ENCODE results near the gene EDN3.

Gene EDN3

DNA sequence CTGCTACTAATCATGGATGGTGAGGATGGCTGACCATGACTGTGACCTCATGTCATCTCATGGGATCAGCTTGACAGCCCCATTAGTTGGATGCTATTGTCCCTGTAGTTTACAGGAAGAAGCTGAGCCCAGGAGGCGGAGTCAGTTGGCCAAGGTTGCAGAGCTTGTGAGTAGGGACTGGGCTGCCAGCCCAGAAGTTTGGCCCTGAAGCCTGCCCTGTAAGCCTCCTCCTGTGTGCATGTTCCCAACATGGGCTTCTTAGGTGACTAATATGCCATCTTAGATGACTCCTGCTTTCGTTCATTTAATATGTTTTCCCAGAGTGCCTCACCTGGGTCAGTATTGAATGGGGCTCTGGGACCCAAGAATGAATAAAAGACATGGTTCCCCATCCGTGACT, 6.9 kb downstream of the EDN3 start:
- no peak for DNase-seq (ENCODE audit: extremely low read depth in 1 of 2, low read depth in 1 of 2)

- DNase-seq (ENCODE audit: extremely low read depth in 1 of 2, low read depth in 1 of 2) = no peak
Measured at GRCh38 chr20:59308493-59309201, 8.2 kb downstream of the EDN3 start.

DNA sequence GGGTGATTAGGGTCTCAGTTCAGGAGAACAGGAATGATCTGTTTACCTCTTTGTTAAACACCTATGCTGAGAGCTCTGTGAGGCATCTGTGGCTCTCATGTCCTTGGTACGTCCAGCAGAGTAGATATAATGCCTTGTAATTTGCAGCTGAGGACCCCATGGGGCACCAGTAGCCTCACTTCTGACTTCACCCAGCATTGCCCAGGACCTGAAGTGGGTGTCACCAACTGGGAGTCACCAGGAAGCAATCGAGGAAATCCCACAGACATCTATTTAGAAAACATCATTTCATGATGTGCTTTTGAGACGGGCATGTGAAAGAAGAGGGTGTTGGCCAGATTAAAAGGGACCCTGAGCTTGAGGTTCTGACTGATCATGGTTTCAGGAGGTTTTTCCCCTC, 8.8 kb downstream of the EDN3 start:
- DNase-seq (ENCODE audit: extremely low read depth in 1 of 2, low read depth in 1 of 2) = no peak

DNA sequence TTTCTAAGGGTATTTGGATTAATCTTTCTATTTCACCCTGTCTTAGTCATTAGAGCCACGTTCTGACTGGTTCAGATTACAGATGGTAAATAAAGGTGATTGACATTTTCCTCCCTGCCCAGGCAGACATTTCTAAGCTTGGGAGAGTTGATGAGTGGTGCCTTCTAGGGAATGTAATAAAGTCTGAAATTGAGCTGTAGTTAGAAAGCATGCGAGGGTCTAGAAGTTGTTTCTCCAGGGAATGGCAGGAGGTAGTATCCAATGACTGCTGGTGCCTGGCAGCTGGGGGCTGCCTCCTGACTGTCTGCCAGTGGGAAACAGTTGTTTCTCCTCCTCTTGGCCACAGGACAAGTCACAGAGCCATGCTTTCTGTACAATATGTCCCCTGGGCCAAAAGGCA, 14.6 kb downstream of the EDN3 start:
- DNase-seq (ENCODE audit: extremely low read depth in 1 of 2, low read depth in 1 of 2) = no peak

DNA sequence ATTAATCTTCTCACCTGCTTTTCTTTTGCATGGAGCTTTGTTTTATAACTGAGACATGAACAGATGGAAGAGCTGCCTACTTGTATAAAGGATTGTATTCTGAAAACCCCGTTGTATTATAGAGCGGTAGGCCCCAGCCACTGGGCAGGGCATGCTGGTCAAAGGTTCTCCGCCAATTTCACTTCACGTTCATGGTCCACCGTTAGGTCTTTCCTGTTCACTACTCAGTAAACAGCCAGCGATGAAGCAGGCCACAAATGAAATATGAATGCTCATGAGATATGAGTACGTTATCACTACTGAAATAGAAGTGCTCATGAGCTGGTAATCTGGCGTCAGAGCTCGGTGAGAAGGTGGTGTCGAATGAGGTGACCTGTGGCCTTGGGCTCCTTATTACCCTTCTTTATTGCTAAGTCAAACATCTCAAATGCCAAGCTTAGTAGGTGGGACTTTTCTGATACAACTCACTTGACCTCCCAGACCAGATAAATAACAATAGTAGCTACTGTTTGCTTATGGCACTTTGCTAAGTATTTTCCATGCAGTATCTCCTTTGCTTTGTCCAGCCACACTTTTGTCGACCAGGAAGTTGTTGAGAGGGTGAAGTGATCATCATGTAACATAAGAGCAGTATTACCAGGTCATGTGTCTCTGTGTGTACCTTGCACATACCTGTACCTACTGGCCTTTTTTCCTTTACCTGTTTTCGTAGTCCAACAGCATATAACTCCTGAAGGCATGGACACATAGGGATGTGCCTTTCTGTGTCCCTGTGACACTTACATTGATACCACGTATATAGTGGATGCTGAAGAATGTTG, 16.7 kb downstream of the EDN3 start:
- no peak for DNase-seq (ENCODE audit: extremely low read depth in 1 of 2, low read depth in 1 of 2)

DNA sequence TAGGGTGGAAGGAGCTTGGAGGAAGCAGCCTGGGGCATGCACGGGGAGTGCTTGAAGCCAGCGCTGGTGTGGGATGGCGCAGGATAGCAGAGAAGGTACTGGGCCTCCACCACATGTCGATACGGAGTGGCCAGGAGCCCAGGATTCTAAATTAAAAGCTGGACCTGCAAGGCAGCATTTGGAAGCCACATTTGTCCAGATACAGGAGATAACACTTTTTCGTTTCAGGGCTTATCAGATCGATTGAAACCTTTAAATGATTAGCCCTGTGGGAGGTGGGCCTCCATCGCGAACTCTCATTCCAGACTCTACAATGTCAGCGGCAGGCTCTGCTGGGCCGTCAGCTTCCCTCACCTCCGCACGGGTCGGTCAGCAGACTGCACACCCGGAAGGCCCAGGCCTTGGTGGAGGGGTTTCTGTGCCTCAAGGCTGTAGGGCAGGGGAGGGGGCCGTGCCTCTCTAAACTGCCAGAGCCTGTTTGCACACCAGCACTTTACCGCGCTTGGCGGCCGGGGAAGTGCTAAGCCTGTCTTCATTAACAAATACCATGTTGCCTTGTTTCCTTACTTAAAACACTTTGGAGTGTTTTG, 17.9 kb downstream of the EDN3 start:
- no peak for DNase-seq (ENCODE audit: extremely low read depth in 1 of 2, low read depth in 1 of 2)

DNA sequence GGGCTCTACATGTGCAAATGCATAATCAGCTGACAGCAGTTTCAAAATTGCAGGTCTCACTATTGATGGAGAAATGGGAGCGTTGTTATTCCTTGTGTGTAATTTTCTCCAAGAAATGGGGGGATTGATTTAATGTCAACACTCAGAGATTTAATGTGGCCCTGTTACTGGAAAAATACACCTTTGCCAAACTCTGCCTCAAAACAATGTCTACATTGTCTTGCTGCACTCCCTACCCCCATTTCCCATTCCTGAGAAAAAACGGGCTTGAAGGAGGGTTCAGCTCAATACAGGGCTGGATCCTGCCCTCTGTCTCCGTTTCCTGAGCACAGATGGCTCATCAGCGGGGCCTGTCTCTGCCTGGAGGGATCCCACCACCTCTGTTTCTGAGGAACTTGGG, 18.4 kb downstream of the EDN3 start:
- DNase-seq (ENCODE audit: extremely low read depth in 1 of 2, low read depth in 1 of 2) = no peak

- no peak for DNase-seq (ENCODE audit: extremely low read depth in 1 of 2, low read depth in 1 of 2)
Measured at GRCh38 chr20:59320426-59320825, 20.0 kb downstream of the EDN3 start.

DNA sequence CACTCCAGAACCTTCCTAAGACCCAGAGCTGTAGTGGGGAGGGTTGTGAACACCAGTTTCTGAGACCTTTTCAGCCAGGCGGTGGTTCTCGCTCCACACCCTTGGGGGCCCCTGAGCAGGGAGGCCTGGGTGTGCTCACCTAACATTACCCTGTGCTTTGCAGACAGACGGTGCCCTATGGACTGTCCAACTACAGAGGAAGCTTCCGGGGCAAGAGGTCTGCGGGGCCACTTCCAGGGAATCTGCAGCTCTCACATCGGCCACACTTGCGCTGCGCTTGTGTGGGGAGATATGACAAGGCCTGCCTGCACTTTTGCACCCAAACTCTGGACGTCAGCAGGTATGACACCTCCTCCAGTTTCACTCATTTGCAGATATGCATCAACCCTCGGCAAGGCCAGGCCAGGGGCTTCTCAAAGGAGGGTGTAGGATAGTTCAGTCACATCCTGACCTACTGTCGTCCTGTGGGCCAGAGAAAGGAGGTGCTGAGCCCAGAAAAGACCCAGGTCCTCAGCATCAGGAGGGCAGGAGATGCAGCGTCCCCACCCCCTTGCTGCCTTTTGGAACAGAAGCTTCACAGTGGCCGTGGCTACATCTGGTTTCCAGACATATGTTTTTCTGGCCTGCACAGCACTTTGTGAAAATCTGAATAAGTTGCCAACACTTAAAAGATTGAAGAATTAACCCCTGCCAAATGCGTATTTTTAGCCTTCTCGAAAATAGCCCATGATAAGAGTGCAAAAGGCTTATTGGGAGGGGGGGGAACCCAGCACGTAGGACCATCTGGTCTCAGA, 20.6 kb downstream of the EDN3 start:
- no peak for DNase-seq (ENCODE audit: extremely low read depth in 1 of 2, low read depth in 1 of 2)

- DNase-seq (ENCODE audit: extremely low read depth in 1 of 2, low read depth in 1 of 2) = no peak
Measured at GRCh38 chr20:59322081-59322480, 21.7 kb downstream of the EDN3 start.

GRCh38 chr20:59322585-59323454, 22.4 kb downstream of the EDN3 start:
- no peak for DNase-seq (ENCODE audit: extremely low read depth in 1 of 2, low read depth in 1 of 2)

DNA sequence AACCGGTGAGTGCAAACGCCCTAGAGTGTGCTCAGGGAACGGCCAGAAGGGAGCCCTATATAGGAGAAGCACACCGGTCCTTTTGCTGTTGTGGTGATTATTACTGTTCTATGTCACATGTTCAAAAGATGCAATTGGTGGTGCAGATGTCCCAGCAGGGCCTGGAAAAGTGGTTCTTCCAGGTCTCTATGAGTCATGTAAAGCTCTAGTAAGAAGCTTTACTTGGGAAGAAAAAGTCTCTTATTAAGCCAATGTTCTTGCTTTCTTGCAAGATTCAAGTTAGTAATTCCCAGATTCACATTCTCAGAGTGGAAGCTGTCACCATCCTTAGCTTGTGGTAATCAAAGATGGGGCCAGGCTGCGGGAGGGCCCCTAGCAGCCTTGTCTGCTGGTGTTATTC, 23.3 kb downstream of the EDN3 start:
- DNase-seq (ENCODE audit: extremely low read depth in 1 of 2, low read depth in 1 of 2) = no peak

DNA sequence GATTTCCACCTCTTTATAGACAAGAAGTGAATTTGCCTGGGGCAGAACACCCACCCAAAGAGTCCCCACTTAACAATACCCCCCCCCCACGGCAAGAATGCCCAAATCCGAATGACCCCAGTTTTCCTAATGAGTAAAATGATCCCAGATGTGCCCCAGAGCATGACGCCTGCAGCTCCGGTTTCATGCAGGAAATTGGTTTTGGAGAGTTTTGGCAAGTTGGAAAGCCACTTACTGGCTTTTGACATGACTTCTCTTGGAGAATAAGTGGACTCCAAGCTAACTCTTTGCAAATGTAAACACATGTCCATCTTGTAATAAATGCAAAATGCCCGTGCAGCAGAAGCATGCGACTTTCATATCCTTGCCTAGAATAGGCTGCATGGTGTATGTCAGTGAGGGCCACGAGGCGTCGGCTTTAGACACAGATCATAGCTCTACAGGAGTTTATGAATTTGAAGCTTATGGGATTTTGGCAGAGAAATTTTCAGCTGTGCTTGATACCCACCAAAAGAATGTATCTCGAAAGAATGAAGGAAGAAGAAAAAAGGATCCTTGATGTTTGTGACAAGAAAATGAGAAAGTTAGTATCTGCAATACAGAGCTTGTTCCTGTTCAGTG, 24.2 kb downstream of the EDN3 start:
- no peak for DNase-seq (ENCODE audit: extremely low read depth in 1 of 2, low read depth in 1 of 2)

DNA sequence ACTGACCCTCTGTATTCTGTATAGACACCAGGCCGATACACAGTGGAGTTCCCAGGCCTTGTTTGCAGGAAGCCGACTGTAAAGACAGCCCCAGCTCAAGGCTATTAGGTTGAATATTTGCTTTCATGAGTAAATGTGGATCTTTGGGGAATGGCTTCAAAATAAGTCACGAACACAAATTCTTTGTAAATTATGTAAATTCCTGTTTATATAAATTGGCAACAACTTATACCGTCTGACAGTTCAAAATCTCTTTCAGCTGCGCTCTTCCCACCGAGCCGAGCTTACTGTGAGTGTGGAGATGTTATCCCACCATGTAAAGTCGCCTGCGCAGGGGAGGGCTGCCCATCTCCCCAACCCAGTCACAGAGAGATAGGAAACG, 24.7 kb downstream of the EDN3 start:
- DNase-seq (ENCODE audit: extremely low read depth in 1 of 2, low read depth in 1 of 2) = no peak

DNA sequence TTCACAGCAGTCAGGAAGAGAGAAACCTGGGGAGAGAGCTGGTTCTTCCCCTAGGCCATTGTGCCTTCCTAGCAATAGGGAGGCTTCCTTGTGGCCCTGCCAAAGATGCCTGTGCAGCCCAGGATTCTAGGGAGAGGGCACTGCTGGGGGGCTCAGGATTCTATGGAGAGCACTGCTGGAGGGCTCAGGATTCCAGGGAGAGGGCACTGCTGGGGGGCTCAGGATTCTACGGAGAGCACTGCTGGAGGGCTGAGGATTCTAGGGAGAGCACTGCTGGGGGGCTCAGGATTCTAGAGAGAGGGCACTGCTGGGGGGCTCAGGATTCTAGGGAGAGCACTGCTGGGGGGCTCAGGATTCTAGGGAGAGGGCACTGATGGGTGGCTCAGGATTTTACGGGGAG, 25.8 kb downstream of the EDN3 start:
- no peak for DNase-seq (ENCODE audit: extremely low read depth in 1 of 2, low read depth in 1 of 2)

GRCh38 chr20:59328071-59328470, 27.7 kb downstream of the EDN3 start:
- no peak for DNase-seq (ENCODE audit: extremely low read depth in 1 of 2, low read depth in 1 of 2)

DNA sequence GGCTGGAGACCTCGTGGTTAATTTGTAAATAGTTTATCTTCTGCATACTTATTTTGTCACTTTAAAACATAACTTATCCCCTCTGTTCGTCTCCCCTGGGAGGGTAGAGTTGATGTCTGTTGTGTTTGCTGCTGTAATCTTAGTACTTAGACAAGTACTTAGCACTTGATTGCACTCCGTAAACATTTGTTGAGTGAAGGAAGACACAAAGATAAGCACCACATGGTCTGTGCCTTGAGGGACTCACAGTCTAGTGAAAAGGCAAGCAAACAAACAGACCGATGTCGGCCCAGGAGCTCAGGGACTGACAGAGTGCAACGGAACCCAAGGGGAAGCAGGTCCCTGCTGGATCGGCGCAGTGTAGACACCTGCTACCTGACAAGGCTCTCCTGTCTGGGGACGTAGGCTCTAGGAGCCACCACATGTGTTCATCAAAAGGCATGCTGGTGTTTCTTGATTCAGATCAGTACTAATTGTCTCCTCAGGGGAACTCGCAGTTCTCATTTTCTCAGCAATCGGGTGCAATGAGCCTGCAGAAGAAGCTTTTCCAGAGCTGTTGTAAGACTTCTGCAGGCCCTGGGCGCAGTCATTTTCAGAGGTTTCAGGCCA, 31.4 kb downstream of the EDN3 start:
- DNase-seq (ENCODE audit: extremely low read depth in 1 of 2, low read depth in 1 of 2) = no peak

GRCh38 chr20:59333260-59333845, 32.9 kb downstream of the EDN3 start:
- DNase-seq (ENCODE audit: extremely low read depth in 1 of 2, low read depth in 1 of 2) = no peak

DNA sequence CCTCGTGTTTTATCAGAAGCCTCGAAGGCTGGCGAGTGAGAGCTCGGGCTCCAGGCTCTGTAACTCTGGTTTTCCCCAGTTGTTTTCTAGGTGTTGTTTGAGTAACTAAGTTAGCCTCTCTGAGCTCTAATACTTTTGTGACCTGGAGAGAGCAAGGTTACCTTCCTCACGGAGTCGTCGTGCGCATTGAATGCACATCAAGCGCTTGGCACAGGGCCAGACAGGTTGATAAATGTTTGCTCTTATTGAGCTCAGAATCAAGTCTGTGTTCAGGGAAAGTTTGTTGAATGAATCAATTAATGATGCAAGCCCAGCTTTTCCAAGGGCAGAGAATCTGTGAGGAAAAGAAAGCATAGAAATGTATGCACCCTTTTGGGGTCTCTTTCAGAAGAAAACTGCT, 33.5 kb downstream of the EDN3 start:
- no peak for DNase-seq (ENCODE audit: extremely low read depth in 1 of 2, low read depth in 1 of 2)
